Frontal cortex (tissue), 4 donors: ENCODE measurements around the gene KLK11. TPM values are rescaled to one million over a fixed set of nuclear protein-coding genes. Genes with fewer than 3 reads are reported as not detected.

ENCODE experiments used
- DNase-seq, 2 donors: peaks; one replicate each; pipeline ENCODE4 v3.0.0; 2012; ENCODE audit warnings: low spot score in 2 of 2
- FAIRE-seq: peaks from 2 replicates; lab custom pipeline; 2012; peaks lifted over from hg19 to GRCh38; lab: Jason Lieb, UNC
- total RNA-seq: library from RNA; depleted of rRNA; stranded (reverse); fragments of >200 nt; gene quantifications from one replicate; pipeline ENCODE4 v1.2.3, GENCODE V29; 2014
- donor health status: control.
- donor health status: control.
- donor health status: control.

The KLK11 gene
- total RNA-seq, 1 donor from 2014 or later, result not detected

- DNase-seq (no peak), FAIRE-seq (no peak)
Observed at GRCh38 chr19:50978772-50979390, 47.5 kb downstream of the KLK11 start.

GRCh38 chr19:50977626-50978025, 48.8 kb downstream of the KLK11 start:
- no peak for FAIRE-seq
- DNase-seq, result no peak

- FAIRE-seq (no peak), DNase-seq (no peak)
Observed at GRCh38 chr19:50975766-50976165, 50.6 kb downstream of the KLK11 start.

- FAIRE-seq, result no peak
- DNase-seq, result no peak
Observed at GRCh38 chr19:50974702-50975556, 51.5 kb downstream of the KLK11 start.

- DNase-seq (no peak), FAIRE-seq (no peak)
Observed at GRCh38 chr19:50972795-50973376, 53.5 kb downstream of the KLK11 start.

Other genes starting within 250 kb of the KLK11 start
- not detected for gene ACP4, start 236.2 kb downstream of the KLK11 start, total RNA-seq
- not detected for gene KLK1, start 202.8 kb downstream of the KLK11 start, total RNA-seq
- not detected for gene KLK15, start 193.0 kb downstream of the KLK11 start, total RNA-seq
- gene KLK3, start 171.7 kb downstream of the KLK11 start, total RNA-seq, result not detected
- gene KLK2, start 153.2 kb downstream of the KLK11 start, total RNA-seq, result not detected
- not detected for gene KLK4, start 115.2 kb downstream of the KLK11 start, total RNA-seq
- gene KLK5, start 73.6 kb downstream of the KLK11 start, total RNA-seq, result not detected
- not detected for gene KLK6, start 57.0 kb downstream of the KLK11 start, total RNA-seq
- gene KLK7, start 42.7 kb downstream of the KLK11 start, total RNA-seq, result not detected
- not detected for gene KLK8, start 25.0 kb downstream of the KLK11 start, total RNA-seq
- gene KLK10, start 6.9 kb downstream of the KLK11 start, total RNA-seq, result not detected
- gene KLK12, start 8.4 kb upstream of the KLK11 start, total RNA-seq, result not detected
- gene KLK13, start 38.5 kb upstream of the KLK11 start, total RNA-seq, result not detected
- not detected for gene KLK14, start 56.3 kb upstream of the KLK11 start, total RNA-seq
- 4.1 TPM for gene CTU1, start 81.8 kb upstream of the KLK11 start, total RNA-seq
- gene SIGLEC9, start 98.3 kb upstream of the KLK11 start, total RNA-seq, result 0.41 TPM
- under 0.01 TPM for gene SIGLEC7, start 115.7 kb upstream of the KLK11 start, total RNA-seq
- 0.41 TPM for gene CD33, start 198.5 kb upstream of the KLK11 start, total RNA-seq
- gene SIGLECL1, start 224.5 kb upstream of the KLK11 start, total RNA-seq, result not detected